Testis (tissue), 2 donors: Measurements from ENCODE around the gene SLC22A23.

Source experiments
- POLR2A ChIP-seq: fragments of 450-650 bp; IDR thresholded peaks from one replicate; pipeline ENCODE4 v1.6.1; 2017; ENCODE audit warnings: antibody characterized with exemption, mild to moderate bottlenecking, moderate library complexity
- TF ChIP-seq, protein P1 (sequence below), 3 experiments: fragments of 450-650 bp in 2 of 3; fragments of 200-600 bp in 1 of 3; sonication (generic) in 1 of 3; IDR thresholded peaks; one replicate each; pipeline ENCODE4 v1.5.1; 2016 to 2019; ENCODE audit warnings: antibody characterized with exemption in 3 of 3, mild to moderate bottlenecking in 2 of 3, moderate library complexity in 1 of 3

GRCh38 chr6:3341467-3341866 is 115.4 kb downstream of the SLC22A23 start:
- TF ChIP-seq, protein P1, sequence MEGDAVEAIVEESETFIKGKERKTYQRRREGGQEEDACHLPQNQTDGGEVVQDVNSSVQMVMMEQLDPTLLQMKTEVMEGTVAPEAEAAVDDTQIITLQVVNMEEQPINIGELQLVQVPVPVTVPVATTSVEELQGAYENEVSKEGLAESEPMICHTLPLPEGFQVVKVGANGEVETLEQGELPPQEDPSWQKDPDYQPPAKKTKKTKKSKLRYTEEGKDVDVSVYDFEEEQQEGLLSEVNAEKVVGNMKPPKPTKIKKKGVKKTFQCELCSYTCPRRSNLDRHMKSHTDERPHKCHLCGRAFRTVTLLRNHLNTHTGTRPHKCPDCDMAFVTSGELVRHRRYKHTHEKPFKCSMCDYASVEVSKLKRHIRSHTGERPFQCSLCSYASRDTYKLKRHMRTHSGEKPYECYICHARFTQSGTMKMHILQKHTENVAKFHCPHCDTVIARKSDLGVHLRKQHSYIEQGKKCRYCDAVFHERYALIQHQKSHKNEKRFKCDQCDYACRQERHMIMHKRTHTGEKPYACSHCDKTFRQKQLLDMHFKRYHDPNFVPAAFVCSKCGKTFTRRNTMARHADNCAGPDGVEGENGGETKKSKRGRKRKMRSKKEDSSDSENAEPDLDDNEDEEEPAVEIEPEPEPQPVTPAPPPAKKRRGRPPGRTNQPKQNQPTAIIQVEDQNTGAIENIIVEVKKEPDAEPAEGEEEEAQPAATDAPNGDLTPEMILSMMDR (IDR thresholded peaks at IDR 0.05) = no peak
- no peak for TF ChIP-seq POLR2A
